GM23338 (cell line): ENCODE data around the gene CUX1. TPM values are rescaled to one million over a fixed set of nuclear protein-coding genes. Genes with fewer than 3 reads are reported as not detected.

Experiments
- ATAC-seq: fragments of 200-7000 bp; cut with Tn5 transposase; 3 replicates; pipeline ENCODE4 v1.9.1; 2020
- DNase-seq: peaks from one replicate; pipeline ENCODE4 v3.0.0-alpha.2; 2015; ENCODE audit warnings: low spot score
- H2AFZ ChIP-seq: fragments of 200-600 bp; sonication (generic); 2 replicates; pipeline ENCODE4 v1.8.0; 2016; ENCODE audit warnings: antibody characterized with exemption, mild to moderate bottlenecking, moderate library complexity
- H3F3A ChIP-seq: fragments of 200-600 bp; sonication (generic); replicated peaks from 2 replicates; pipeline ENCODE4 v1.8.0; 2017; ENCODE audit warnings: antibody characterized with exemption, mixed run types, low read depth
- H3K27ac ChIP-seq: fragments of 200-600 bp; sonication (generic); 2 replicates; pipeline ENCODE4 v1.6.1; 2016; ENCODE audit warnings: low read depth
- H3K27me3 ChIP-seq: fragments of 200-600 bp; sonication (generic); 2 replicates; pipeline ENCODE4 v1.8.0; 2016; ENCODE audit warnings: mild to moderate bottlenecking, mixed run types, moderate library complexity; ENCODE audit not compliant: insufficient read depth
- H3K36me3 ChIP-seq: fragments of 200-600 bp; sonication (generic); 2 replicates; pipeline ENCODE4 v1.8.0; 2016; ENCODE audit warnings: mild to moderate bottlenecking; ENCODE audit not compliant: insufficient read depth
- H3K4me1 ChIP-seq: fragments of 200-600 bp; sonication (generic); 2 replicates; pipeline ENCODE4 v1.8.0; 2016; ENCODE audit warnings: mild to moderate bottlenecking, moderate library complexity; ENCODE audit not compliant: insufficient read depth
- H3K4me2 ChIP-seq: fragments of 200-600 bp; sonication (generic); 2 replicates; pipeline ENCODE4 v1.7.1; 2017; ENCODE audit warnings: mixed run types
- H3K4me3 ChIP-seq: fragments of 200-600 bp; sonication (generic); 2 replicates; pipeline ENCODE4 v1.6.1; 2016; ENCODE audit warnings: mixed run types
- H3K79me2 ChIP-seq: fragments of 200-600 bp; sonication (generic); replicated peaks from 2 replicates; pipeline ENCODE4 v1.8.0; 2017; ENCODE audit warnings: mild to moderate bottlenecking; ENCODE audit not compliant: insufficient read depth
- H3K9me2 ChIP-seq: fragments of 200-600 bp; sonication (generic); 2 replicates; pipeline ENCODE4 v1.8.0; 2017; ENCODE audit not compliant: insufficient read depth
- H4K20me1 ChIP-seq: fragments of 200-600 bp; sonication (generic); replicated peaks from 2 replicates; pipeline ENCODE4 v1.8.0; 2017; ENCODE audit warnings: mild to moderate bottlenecking; ENCODE audit not compliant: insufficient read depth
- H3K27ac Mint-ChIP-seq: 2 replicates; pipeline ENCODE4 v1.8.0; 2020; ENCODE audit warnings: inconsistent platforms, mild to moderate bottlenecking, moderate library complexity, mixed read lengths
- H3K27me3 Mint-ChIP-seq: 3 replicates; pipeline ENCODE4 v1.8.0; 2022; ENCODE audit warnings: low read depth, mild to moderate bottlenecking, moderate library complexity, mixed read lengths, inconsistent platforms; ENCODE audit not compliant: insufficient read depth, poor library complexity
- H3K36me3 Mint-ChIP-seq: 3 replicates; pipeline ENCODE4 v1.8.0; 2021; ENCODE audit warnings: low read depth, mild to moderate bottlenecking, inconsistent platforms, moderate library complexity, mixed read lengths
- H3K4me1 Mint-ChIP-seq: 3 replicates; pipeline ENCODE4 v1.8.0; 2020; ENCODE audit warnings: mild to moderate bottlenecking, inconsistent platforms, mixed read lengths
- H3K4me3 Mint-ChIP-seq: 3 replicates; pipeline ENCODE4 v1.8.0; 2021; ENCODE audit warnings: moderate library complexity, mild to moderate bottlenecking, inconsistent platforms, mixed read lengths
- H3K9me3 Mint-ChIP-seq: 3 replicates; pipeline ENCODE4 v1.8.0; 2020; ENCODE audit warnings: moderate library complexity, mild to moderate bottlenecking, inconsistent platforms, mixed read lengths
- ETS1 ChIP-seq: IDR thresholded peaks from 2 replicates; pipeline ENCODE4 v1.6.1; 2016; ENCODE audit warnings: antibody characterized with exemption
- JUNB ChIP-seq: IDR thresholded peaks from one replicate; pipeline ENCODE4 v1.6.1; 2016; ENCODE audit warnings: antibody characterized with exemption; ENCODE audit not compliant: unreplicated experiment
- REST ChIP-seq: IDR thresholded peaks from one replicate; pipeline ENCODE4 v1.6.1; 2018; ENCODE audit warnings: antibody characterized with exemption; ENCODE audit not compliant: unreplicated experiment
- ZNF331 ChIP-seq: fragments of 250-450 bp; sonication (Bioruptor Pico); IDR thresholded peaks from 2 replicates; pipeline ENCODE4 v1.5.0; 2020; ENCODE audit warnings: low read depth, mild to moderate bottlenecking, moderate library complexity
- ZNF462 ChIP-seq: fragments of 250-450 bp; sonication (Bioruptor Pico); IDR thresholded peaks from 2 replicates; pipeline ENCODE4 v1.5.0; 2020; ENCODE audit warnings: mild to moderate bottlenecking, moderate library complexity
- polyA plus RNA-seq: library from polyadenylated mRNA; unstranded; fragments of >200 nt; fragmentation: Nextera tagmentation; extraction: Ambion mirVana; gene quantifications from 2 replicates; pipeline ENCODE4 v1.2.1, GENCODE V29; 2016
- total RNA-seq: library from RNA; depleted of rRNA; stranded (reverse); fragments of >200 nt; shearing (Covaris generic); gene quantifications from 2 replicates; pipeline ENCODE4 v1.2.3, GENCODE V29; 2014

Gene CUX1
- total and polyA plus RNA-seq, 2 experiments from 2014 or later: 49.9 to 64.0 TPM

- no peak overlapping the region for H3K4me2 ChIP-seq
- TF ChIP-seq JUNB (no peak), ETS1 (no peak), ZNF331 (no peak), ZNF462 (CRISPR knock-in tag) (no peak), REST (no peak)
- H3K4me3 Mint-ChIP-seq: no peak overlapping the region
- H3K27ac ChIP-seq: no peak overlapping the region
- H3K9me3 Mint-ChIP-seq: no peaks in the 10 kb centered on the region; the same call in 2 of the 3 replicates
- ATAC-seq (no peak), DNase-seq (no peak)
- peaks cover 63% of the 10 kb centered on the region for H3K4me1 Mint-ChIP-seq
- H3K36me3 Mint-ChIP-seq: peaks cover 11% of the 10 kb centered on the region; the same call in 2 of the 3 replicates
- no peak overlapping the region for H3K4me3 ChIP-seq
- peaks cover 62% of the 10 kb centered on the region for H3K4me1 ChIP-seq
- no peak overlapping the region for H2AFZ ChIP-seq
- no peaks in the 10 kb centered on the region for H3K9me2 ChIP-seq
- H3K27me3 Mint-ChIP-seq: peaks cover 12% of the 10 kb centered on the region
- no peaks in the 10 kb centered on the region for H3K36me3 ChIP-seq
- peaks cover 31% of the 10 kb centered on the region for H4K20me1 ChIP-seq
- H3K27ac Mint-ChIP-seq: peak overlapping the region; percentile 56; the same call in 1 of the 2 replicates
- no peaks in the 10 kb centered on the region for H3K27me3 ChIP-seq
- peaks cover 14% of the 10 kb centered on the region; the same call in 1 of the 2 replicates for H3F3A ChIP-seq
- peaks cover 95% of the 10 kb centered on the region for H3K79me2 ChIP-seq
Observed at GRCh38 chr7:101865031-101865430, 47.6 kb downstream of the CUX1 start.
